Endothelial cell of umbilical vein (primary cell): ENCODE measurements around the gene RAD18.

Source experiments
- JUN ChIP-seq: IDR thresholded peaks from 2 replicates; pipeline ENCODE4 v1.6.1; 2011; ENCODE audit warnings: borderline replicate concordance, low read depth; ENCODE audit not compliant: insufficient read length, insufficient read depth
- TF ChIP-seq, protein P1 (sequence below), 2 donors: IDR thresholded peaks; 1 replicate in 1 of 2; 2 replicates in 1 of 2; pipeline ENCODE4 v1.5.1; 2011; ENCODE audit warnings: low read length in 2 of 2, mild to moderate bottlenecking in 2 of 2, moderate library complexity in 2 of 2, control low read depth in 1 of 2, inconsistent platforms in 1 of 2, low read depth in 1 of 2; ENCODE audit not compliant: insufficient read depth in 1 of 2; ENCODE audit errors: extremely low read depth in 1 of 2
- TF ChIP-seq, protein P2 (sequence below): IDR thresholded peaks from 2 replicates; pipeline ENCODE4 v1.6.1; 2011; ENCODE audit not compliant: insufficient read depth, insufficient read length

DNA sequence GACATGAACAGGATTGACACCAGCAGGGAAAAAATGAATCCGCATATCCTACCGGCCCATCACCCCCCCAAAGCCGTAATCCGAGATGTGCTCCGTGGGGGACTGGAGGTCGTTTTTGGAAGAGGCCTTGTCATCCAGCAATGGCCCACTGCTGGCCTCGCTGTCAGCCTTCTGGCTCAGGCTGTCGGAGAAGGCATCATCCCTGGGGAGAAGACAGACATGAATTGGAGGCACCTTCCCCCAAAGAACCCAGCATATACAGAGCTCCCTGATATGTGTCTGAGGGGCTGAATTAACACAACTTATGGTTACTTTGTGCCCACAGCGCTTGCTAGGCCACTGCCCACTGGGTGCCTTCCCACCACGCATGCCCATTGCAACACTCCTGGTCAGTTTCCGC lies 29.6 kb upstream of the RAD18 start:
- TF ChIP-seq, protein P1, sequence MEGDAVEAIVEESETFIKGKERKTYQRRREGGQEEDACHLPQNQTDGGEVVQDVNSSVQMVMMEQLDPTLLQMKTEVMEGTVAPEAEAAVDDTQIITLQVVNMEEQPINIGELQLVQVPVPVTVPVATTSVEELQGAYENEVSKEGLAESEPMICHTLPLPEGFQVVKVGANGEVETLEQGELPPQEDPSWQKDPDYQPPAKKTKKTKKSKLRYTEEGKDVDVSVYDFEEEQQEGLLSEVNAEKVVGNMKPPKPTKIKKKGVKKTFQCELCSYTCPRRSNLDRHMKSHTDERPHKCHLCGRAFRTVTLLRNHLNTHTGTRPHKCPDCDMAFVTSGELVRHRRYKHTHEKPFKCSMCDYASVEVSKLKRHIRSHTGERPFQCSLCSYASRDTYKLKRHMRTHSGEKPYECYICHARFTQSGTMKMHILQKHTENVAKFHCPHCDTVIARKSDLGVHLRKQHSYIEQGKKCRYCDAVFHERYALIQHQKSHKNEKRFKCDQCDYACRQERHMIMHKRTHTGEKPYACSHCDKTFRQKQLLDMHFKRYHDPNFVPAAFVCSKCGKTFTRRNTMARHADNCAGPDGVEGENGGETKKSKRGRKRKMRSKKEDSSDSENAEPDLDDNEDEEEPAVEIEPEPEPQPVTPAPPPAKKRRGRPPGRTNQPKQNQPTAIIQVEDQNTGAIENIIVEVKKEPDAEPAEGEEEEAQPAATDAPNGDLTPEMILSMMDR (IDR thresholded peaks at IDR 0.05; ENCODE audit: extremely low read depth in 1 of 2, insufficient read depth in 1 of 2, low read depth in 1 of 2, low read length in 2 of 2): no peak
- TF ChIP-seq, protein P2, sequence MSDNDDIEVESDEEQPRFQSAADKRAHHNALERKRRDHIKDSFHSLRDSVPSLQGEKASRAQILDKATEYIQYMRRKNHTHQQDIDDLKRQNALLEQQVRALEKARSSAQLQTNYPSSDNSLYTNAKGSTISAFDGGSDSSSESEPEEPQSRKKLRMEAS: no peak
- no peak for TF ChIP-seq JUN
